Metanephros (tissue), 1 donor: Measurements from ENCODE around the gene TMEM269. TPM values are rescaled to one million over a fixed set of nuclear protein-coding genes. Genes with fewer than 3 reads are reported as not detected.

Experiments used
- total RNA-seq: library from RNA; depleted of rRNA; stranded (reverse); fragments of >200 nt; gene quantifications from one replicate; pipeline ENCODE4 v1.2.3, GENCODE V29; 2014

The TMEM269 gene
- total RNA-seq = 0.47 TPM

GRCh38 chr1:42784946-42785693, at the start of gene TMEM269:
TMEM269 (plus strand) TSS chr1:42784991; CDS start chr1:42789894, 4,903 bp downstream.

GRCh38 chr1:42739753-42740700, 44.8 kb upstream of the TMEM269 start, which contains the start of gene CLDN19:
CLDN19 (minus strand) TSS chr1:42740236; CDS start chr1:42740063, 173 bp downstream.

GRCh38 chr1:42766741-42767509, 17.9 kb upstream of the TMEM269 start, which contains the start of the genes C1orf50 and P3H1:
C1orf50 (plus strand) TSS chr1:42767249; CDS start chr1:42767312, 63 bp downstream.
P3H1 (minus strand) TSS chr1:42767028; CDS start chr1:42766971, 57 bp downstream.

GRCh38 chr1:42816585-42817439, 32.0 kb downstream of the TMEM269 start, which contains the start of the genes ERMAP and SVBP:
ERMAP (plus strand) TSS chr1:42817122; CDS start chr1:42830449, 13,327 bp downstream.
SVBP (minus strand) TSS chr1:42817397; CDS start chr1:42816544, 853 bp downstream.

GRCh38 chr1:42846257-42847110, 61.7 kb downstream of the TMEM269 start, which contains the start of gene ZNF691:
ZNF691 (plus strand) TSS chr1:42846613; CDS start chr1:42849659, 3,046 bp downstream.

Other genes starting within 250 kb of the TMEM269 start
- gene PPIH, start 126.6 kb upstream of the TMEM269 start, total RNA-seq = 25.9 TPM
- 289 TPM for gene YBX1, start 102.6 kb upstream of the TMEM269 start, total RNA-seq
- gene CLDN19, start 44.8 kb upstream of the TMEM269 start, total RNA-seq = 93.1 TPM
- gene P3H1, start 18.0 kb upstream of the TMEM269 start, total RNA-seq = 49.4 TPM
- 3.7 TPM for gene C1orf50, start 17.7 kb upstream of the TMEM269 start, total RNA-seq
- 14.5 TPM for gene ERMAP, start 32.1 kb downstream of the TMEM269 start, total RNA-seq
- gene SVBP, start 32.4 kb downstream of the TMEM269 start, total RNA-seq = 19.0 TPM
- 14.1 TPM for gene ZNF691, start 61.6 kb downstream of the TMEM269 start, total RNA-seq
- 274 TPM for gene SLC2A1, start 173.9 kb downstream of the TMEM269 start, total RNA-seq